ENCODE data around the gene MMD. TPM values are rescaled to one million over a fixed set of nuclear protein-coding genes. Genes with fewer than 3 reads are reported as not detected.
A peak's percentile ranks its signal among the peaks of the same experiment; 100 is the strongest.

Gene MMD
- total RNA-seq, 2 experiments from 2014 or later = 28.9 to 34.0 TPM

DNA sequence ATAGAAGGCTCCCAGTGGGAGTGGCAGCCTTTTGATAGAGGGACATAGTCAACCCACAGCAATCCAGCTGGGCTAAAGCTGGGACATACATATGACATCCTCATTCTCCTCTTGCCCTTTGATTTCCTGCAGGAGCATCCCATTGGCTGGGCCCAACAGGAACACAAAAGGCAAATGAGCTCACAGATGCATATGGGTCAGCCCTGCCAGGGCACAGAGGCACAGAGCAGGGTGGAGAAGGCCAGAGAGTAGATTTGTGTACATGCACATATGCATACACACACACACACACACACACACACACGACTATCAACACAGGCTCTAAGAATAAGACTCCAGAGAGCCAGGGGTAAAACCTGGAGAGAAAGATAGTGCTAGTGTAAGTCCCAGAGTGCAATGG lies 58.6 kb downstream of the MMD start:
- Mint-ChIP-seq H3K36me3 (ENCODE audit: low read depth) (peaks cover 2% of the 10 kb centered on the region), H3K9me3 (peaks cover 9% of the 10 kb centered on the region), H3K4me3 (no peak overlapping the region), H3K4me1 (no peaks in the 10 kb centered on the region), H3K27me3 (peaks cover 18% of the 10 kb centered on the region), H3K27ac (no peak overlapping the region)
- POLR2A ChIA-PET = no interaction called here
- DNase-seq = no peak
- CTCF ChIA-PET = interaction anchor here (0.6 to 0.9 kb wide), 2 partner anchors 214 to 363 kb away, joined by 4 read pairs; no protein-coding TSS in a partner anchor

DNA sequence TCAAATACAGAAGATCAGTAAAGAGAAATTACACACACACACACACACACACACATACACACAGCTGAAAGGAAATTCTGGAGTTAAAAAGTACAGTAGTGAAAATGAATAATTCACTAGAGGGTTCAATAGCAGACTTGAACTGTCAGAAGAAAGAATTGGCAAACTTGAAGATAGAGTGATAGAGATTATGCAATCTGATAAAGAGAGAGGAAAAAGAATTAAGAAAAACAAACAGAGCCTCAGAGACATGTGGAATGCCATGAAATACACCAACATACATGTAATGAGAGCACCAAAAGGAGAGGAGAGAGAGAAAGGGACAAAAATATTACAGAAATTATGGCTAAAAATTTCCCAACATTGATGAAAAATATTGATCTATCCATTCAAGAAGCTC lies 60.7 kb downstream of the MMD start:
- CTCF ChIA-PET = interaction anchor here (1.1 kb wide), 1 partner anchor 13 kb away, joined by 3 read pairs; no protein-coding TSS in a partner anchor
- POLR2A ChIA-PET = no interaction called here
- Mint-ChIP-seq H3K9me3 (peaks cover 9% of the 10 kb centered on the region), H3K4me1 (peaks cover 2% of the 10 kb centered on the region), H3K4me3 (no peak overlapping the region), H3K27ac (no peak overlapping the region), H3K36me3 (ENCODE audit: low read depth) (peaks cover 2% of the 10 kb centered on the region), H3K27me3 (peaks cover 18% of the 10 kb centered on the region)
- DNase-seq = no peak

DNA sequence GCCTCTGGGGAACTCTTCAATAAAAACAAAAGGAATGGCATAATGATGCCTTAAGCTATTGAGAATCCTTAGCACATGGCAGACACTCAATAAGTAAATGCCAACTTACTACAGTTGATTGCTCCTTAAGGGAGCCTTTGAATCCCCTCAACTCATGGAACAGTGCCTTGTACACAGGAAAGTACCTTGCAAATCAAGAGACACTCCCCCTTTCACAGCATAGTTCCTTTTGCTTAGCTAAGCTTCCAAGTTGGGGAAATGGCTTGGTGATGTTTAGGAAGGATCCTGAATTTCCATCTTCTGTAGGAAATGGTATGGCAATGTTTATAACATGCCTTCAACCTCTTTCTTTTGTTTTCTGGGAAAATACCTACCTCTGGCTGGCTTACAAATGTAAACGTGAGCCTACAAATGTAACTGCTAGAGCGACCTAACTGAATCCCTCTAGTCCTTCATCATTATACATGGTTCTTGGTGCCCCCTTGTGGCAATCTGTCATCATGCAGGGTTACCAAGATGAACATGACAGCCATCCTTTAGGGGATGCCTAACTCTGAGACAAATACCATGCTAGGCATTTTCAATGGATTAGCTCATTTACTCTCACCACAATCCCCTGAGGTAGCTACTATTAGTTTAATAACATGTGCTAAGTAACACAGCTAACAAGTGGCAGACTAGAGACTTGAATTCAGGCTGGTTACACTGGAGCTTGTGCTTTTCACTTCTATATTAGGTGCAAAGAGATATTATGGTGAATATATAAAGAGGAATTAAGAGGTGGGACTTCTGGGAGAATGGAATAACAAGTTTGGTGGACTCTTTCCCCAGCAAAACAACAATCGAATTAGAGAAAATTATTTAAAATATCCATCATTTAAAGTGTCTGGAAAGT lies 65.0 kb downstream of the MMD start:
- ChIA-PET CTCF (interaction anchor here (0.7 to 2.9 kb wide), 6 partner anchors 9 to 364 kb away, joined by 3 to 19 read pairs (median 3); no protein-coding TSS in a partner anchor), POLR2A (no interaction called here)
- Mint-ChIP-seq H3K27ac (no peak overlapping the region), H3K4me3 (no peak overlapping the region), H3K27me3 (peaks cover 29% of the 10 kb centered on the region), H3K4me1 (peaks cover 5% of the 10 kb centered on the region), H3K36me3 (ENCODE audit: low read depth) (peaks cover 2% of the 10 kb centered on the region), H3K9me3 (peaks cover 9% of the 10 kb centered on the region)
- peak; percentile 85 for DNase-seq

DNA sequence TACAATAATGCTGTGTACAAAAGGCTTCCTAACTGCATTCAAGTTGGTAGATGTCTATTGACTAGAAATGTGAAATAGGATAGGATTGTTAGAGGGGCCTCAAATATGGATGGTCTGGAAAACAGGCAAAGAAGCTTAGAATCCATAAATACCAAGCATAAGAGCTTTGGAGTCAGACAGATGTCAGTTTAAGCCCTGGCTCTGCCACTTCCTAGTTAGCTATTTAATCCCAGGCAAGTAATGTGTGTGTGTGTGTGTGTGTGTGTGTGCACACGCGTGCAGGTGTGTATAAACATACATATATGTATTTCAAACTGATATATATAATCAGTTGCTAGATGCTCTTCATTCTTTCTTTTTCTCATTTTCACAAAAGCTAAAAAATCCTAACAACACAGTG lies 66.7 kb downstream of the MMD start:
- Mint-ChIP-seq H3K27ac (no peak overlapping the region), H3K4me1 (peaks cover 15% of the 10 kb centered on the region), H3K4me3 (no peak overlapping the region), H3K9me3 (no peaks in the 10 kb centered on the region), H3K36me3 (ENCODE audit: low read depth) (no peaks in the 10 kb centered on the region), H3K27me3 (peaks cover 19% of the 10 kb centered on the region)
- no peak for DNase-seq
- ChIA-PET CTCF (interaction anchor here (0.6 to 2.9 kb wide), 4 partner anchors 10 to 363 kb away, joined by 3 to 19 read pairs (median 3); no protein-coding TSS in a partner anchor), POLR2A (no interaction called here)

DNA sequence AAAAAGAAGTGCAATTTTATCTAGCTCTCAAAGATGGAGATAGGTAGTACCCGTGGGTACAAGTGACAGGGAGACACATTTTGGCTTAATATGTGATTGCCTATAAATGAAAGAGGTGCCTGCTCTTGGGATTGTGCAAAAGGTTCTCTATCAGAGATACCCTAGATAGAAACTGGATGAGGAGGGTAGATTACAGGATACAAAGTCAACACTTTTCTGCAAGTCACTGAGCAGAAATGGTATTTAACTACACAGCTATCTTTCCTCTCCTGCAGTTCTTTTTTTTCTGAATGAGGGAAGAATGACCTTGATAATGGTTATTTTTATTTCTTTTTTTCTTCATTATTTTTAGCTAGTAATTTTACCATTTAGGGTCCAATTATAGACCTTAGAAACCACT lies 67.6 kb downstream of the MMD start:
- no peak overlapping the region for H3K27ac Mint-ChIP-seq
- POLR2A ChIA-PET = no interaction called here
- H3K27me3 Mint-ChIP-seq = peaks cover 18% of the 10 kb centered on the region
- peaks cover 20% of the 10 kb centered on the region for H3K4me1 Mint-ChIP-seq
- no peaks in the 10 kb centered on the region for H3K36me3 Mint-ChIP-seq (ENCODE audit: low read depth)
- no peak for DNase-seq
- H3K9me3 Mint-ChIP-seq = no peaks in the 10 kb centered on the region
- H3K4me3 Mint-ChIP-seq = no peak overlapping the region
- CTCF ChIA-PET = interaction anchor here (1.3 kb wide), 1 partner anchor 9 kb away, joined by 3 read pairs; no protein-coding TSS in a partner anchor

- Mint-ChIP-seq H3K27ac (no peak overlapping the region), H3K4me3 (no peak overlapping the region), H3K36me3 (ENCODE audit: low read depth) (peaks cover 4% of the 10 kb centered on the region), H3K9me3 (peaks cover 7% of the 10 kb centered on the region), H3K27me3 (peaks cover 13% of the 10 kb centered on the region), H3K4me1 (peaks cover 35% of the 10 kb centered on the region)
- POLR2A ChIA-PET = no interaction called here
- no peak for DNase-seq
- CTCF ChIA-PET = interaction anchor here (1.0 kb wide), 1 partner anchor 358 kb away, joined by 4 read pairs; no protein-coding TSS in a partner anchor
These were observed 70.4 kb downstream of the MMD start for GRCh38 chr17:55351226-55351625.

DNA sequence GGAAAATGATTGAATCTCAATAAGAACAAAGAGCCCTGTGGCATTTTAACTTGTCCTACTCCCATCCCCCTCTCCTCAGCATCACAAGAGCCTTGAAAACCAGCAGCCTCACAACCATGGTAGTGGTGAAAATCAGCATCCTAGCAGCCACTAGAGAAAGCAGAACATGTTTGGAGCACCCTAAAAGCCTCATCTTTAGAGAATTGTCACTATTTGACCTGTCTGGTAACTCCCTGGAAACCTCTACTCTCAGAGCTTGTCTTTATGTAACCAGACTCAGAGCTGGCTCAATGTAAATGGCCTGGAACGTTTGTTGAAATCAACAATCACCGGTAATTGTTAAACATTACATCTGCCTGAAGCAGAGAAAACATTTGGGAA lies 70.8 kb downstream of the MMD start:
- CTCF ChIA-PET = no interaction called here
- POLR2A ChIA-PET = no interaction called here

DNA sequence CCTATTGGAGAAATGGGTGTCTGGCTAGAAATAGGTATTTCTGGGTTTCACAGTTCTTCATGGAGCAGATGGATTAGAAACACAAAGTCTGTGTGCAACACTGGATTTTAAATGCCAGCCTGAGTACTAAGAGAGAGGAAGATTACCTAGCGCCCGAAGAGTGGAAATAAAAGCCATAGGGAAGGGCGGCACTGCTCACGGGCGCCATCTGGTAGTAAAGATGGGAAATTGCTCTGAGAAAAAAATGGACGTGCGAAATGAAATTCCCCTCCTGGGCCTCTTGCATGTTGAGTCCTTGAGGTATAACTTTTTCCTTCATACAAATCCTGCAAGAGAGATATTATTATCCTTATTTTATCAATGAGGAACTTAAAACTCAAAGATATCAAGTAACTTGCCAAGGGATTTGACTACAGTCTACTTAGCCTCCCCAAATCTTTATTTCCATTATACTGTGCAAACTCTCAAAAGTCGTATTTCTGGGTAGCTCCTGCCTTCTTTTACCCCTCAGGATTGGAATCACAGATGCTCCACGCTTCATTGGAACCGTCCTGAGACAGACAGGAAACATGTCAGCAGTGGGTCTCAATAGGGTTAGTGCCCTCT lies 72.8 kb downstream of the MMD start:
- Mint-ChIP-seq H3K4me1 (peaks cover 54% of the 10 kb centered on the region), H3K9me3 (peaks cover 10% of the 10 kb centered on the region), H3K36me3 (ENCODE audit: low read depth) (peaks cover 11% of the 10 kb centered on the region), H3K27ac (no peak overlapping the region), H3K4me3 (no peak overlapping the region), H3K27me3 (peaks cover under 1% of the 10 kb centered on the region)
- ChIA-PET POLR2A (no interaction called here), CTCF (interaction anchor here (0.9 to 2.7 kb wide), 14 partner anchors 8 to 356 kb away, joined by 3 to 10 read pairs (median 3); no protein-coding TSS in a partner anchor)
- peak; percentile 48 for DNase-seq

More for the DNA sequence above, 70.8 kb downstream of the MMD start:
- H3K4me1 Mint-ChIP-seq = peaks cover 35% of the 10 kb centered on the region
- H3K27me3 Mint-ChIP-seq = peaks cover 13% of the 10 kb centered on the region
- H3K9me3 Mint-ChIP-seq = peaks cover 7% of the 10 kb centered on the region
- H3K27ac Mint-ChIP-seq = no peak overlapping the region
- peaks cover 5% of the 10 kb centered on the region for H3K36me3 Mint-ChIP-seq (ENCODE audit: low read depth)
- no peak for DNase-seq
- no peak overlapping the region for H3K4me3 Mint-ChIP-seq

DNA sequence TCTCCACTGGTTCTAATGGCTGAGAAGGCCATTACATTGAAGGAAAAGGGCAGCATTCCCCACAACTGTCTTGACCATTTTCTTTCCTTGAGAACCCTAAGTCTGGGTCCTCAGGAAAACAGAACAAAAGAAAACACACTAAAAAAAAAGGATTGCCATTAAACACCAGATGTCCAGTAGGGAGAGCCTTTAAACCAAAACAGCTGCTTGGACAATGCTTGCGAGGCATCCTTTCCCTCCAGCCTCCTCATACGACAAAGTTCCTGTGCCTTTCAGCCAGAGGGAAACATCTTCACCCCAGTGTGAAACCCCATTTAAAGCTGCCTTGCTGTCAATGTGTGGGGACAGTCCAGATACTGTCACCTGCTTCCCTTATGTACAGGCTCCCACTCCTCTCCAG lies 74.3 kb downstream of the MMD start:
- H3K4me1 Mint-ChIP-seq = peaks cover 68% of the 10 kb centered on the region
- CTCF ChIA-PET = interaction anchor here (0.7 to 2.7 kb wide), 7 partner anchors 15 to 401 kb away, joined by 3 to 10 read pairs (median 7); partner anchors contain the start of gene HLF
- H3K9me3 Mint-ChIP-seq = peaks cover 10% of the 10 kb centered on the region
- POLR2A ChIA-PET = no interaction called here
- H3K4me3 Mint-ChIP-seq = no peak overlapping the region
- H3K27me3 Mint-ChIP-seq = no peaks in the 10 kb centered on the region
- DNase-seq = no peak
- peaks cover 11% of the 10 kb centered on the region for H3K36me3 Mint-ChIP-seq (ENCODE audit: low read depth)
- H3K27ac Mint-ChIP-seq = no peak overlapping the region

GRCh38 chr17:55346658-55347057 lies 75.0 kb downstream of the MMD start:
- Mint-ChIP-seq H3K4me1 (peaks cover 72% of the 10 kb centered on the region), H3K27ac (peak overlapping the region; percentile 47), H3K4me3 (no peak overlapping the region)

DNA sequence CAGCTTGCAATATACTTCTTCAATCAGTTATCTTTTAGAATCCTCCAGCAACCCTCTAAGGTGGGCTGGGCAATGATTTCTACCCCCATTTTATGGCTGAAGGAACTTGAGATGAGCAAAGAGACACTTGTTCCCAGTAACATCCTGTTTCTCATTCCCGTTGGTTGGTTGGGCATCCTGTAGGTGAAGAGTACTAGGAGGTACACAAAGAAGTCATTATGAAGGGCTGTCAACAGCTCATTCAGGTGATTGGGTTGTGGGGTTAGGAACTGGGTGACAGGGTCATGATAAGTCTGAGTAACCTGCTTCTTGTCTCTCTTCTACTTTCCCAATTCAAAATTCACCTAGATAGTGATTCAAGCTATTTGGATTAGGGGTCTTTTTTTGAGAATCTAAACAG lies 76.5 kb downstream of the MMD start:
- POLR2A ChIA-PET = no interaction called here
- no peak overlapping the region for H3K4me3 Mint-ChIP-seq

More at GRCh38 chr17:55346658-55347057, 75.0 kb downstream of the MMD start:
- Mint-ChIP-seq H3K36me3 (ENCODE audit: low read depth) (peaks cover 11% of the 10 kb centered on the region), H3K27me3 (no peaks in the 10 kb centered on the region), H3K9me3 (peaks cover 10% of the 10 kb centered on the region)
- DNase-seq = no peak
- CTCF ChIA-PET = interaction anchor here (2.0 to 2.7 kb wide), 3 partner anchors 33 to 81 kb away, joined by 7 to 10 read pairs (median 8); partner anchors contain the start of gene HLF
- POLR2A ChIA-PET = no interaction called here

GRCh38 chr17:55344514-55344997 lies 77.1 kb downstream of the MMD start:
- POLR2A ChIA-PET = no interaction called here
- peak; percentile 62 for DNase-seq
- peak overlapping the region; percentile 26 for H3K4me3 Mint-ChIP-seq

More for the DNA sequence above, 76.5 kb downstream of the MMD start:
- CTCF ChIA-PET = interaction anchor here (0.8 to 2.5 kb wide), 5 partner anchors 9 to 79 kb away, joined by 3 to 7 read pairs (median 3); partner anchors contain the start of genes HLF and MMD
- Mint-ChIP-seq H3K36me3 (ENCODE audit: low read depth) (peaks cover 12% of the 10 kb centered on the region), H3K27ac (peak overlapping the region; percentile 81), H3K4me1 (peaks cover 70% of the 10 kb centered on the region), H3K9me3 (peaks cover 12% of the 10 kb centered on the region), H3K27me3 (no peaks in the 10 kb centered on the region)
- DNase-seq = no peak

More at GRCh38 chr17:55344514-55344997, 77.1 kb downstream of the MMD start:
- Mint-ChIP-seq H3K4me1 (peaks cover 71% of the 10 kb centered on the region), H3K36me3 (ENCODE audit: low read depth) (peaks cover 14% of the 10 kb centered on the region), H3K9me3 (peaks cover 12% of the 10 kb centered on the region), H3K27ac (peak overlapping the region; percentile 81), H3K27me3 (peaks cover 3% of the 10 kb centered on the region)
- CTCF ChIA-PET = interaction anchor here (0.5 to 1.5 kb wide), 7 partner anchors 10 to 352 kb away, joined by 3 to 4 read pairs (median 3); partner anchors contain the start of gene MMD

All from activated CD4-positive, alpha-beta T cell treated with anti-CD3 and anti-CD28 coated beads, Interleukin-2, amount 10 ng/mL, durations not matched to agents 7 days and 5 days (primary cell).